GM20431 (cell line): ENCODE measurements around the gene OR5AU1.

Source experiments
- in situ Hi-C: fragments of 300-500 bp; cut with MseI, MboI; formaldehyde crosslinking; loops from one replicate; pipeline ENCODE4 v1.15.0; 2020; ENCODE audit warnings: low sequenced_read_pairs; ENCODE audit not compliant: unreplicated experiment

OR5AU1 gene

GRCh38 chr14:21109377-21110138 lies 46.3 kb downstream of the OR5AU1 start:
- in situ Hi-C loops: no loop called here

- in situ Hi-C loops: no loop called here
Observed at GRCh38 chr14:21108791-21109190, 47.1 kb downstream of the OR5AU1 start.

GRCh38 chr14:21107283-21107800 lies 48.5 kb downstream of the OR5AU1 start:
- in situ Hi-C loops: no loop called here

GRCh38 chr14:21106498-21107282 lies 49.2 kb downstream of the OR5AU1 start:
- in situ Hi-C loops: no loop called here

DNA sequence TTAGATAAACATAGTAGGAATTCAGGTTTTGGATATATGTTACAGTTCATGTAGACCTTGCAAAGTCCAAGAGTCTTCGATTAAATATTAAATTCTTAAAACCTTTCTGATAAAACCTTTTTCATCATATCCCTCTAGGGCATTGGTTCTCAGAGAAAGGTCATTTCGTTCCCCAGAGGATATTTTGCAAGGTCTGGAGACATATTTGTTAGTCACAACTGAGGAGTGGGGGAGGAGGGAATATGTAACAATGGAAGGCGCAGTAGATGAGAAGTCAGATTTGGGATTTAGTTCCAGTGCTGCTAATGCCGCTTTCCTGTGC lies 49.7 kb downstream of the OR5AU1 start:
- in situ Hi-C loops: no loop called here

GRCh38 chr14:21105095-21105494 lies 50.8 kb downstream of the OR5AU1 start:
- in situ Hi-C loops: no loop called here
